HG02588 (cell line): ENCODE results near the gene WDFY4.
A peak's percentile ranks its signal among the peaks of the same experiment; 100 is the strongest.

ENCODE experiments used
- ATAC-seq: cut with Tn5 transposase; IDR thresholded peaks from one replicate; pipeline ENCODE4 v1.9.1; 2021; ENCODE audit warnings: mild to moderate bottlenecking, moderate library complexity; ENCODE audit not compliant: unreplicated experiment

WDFY4 gene

GRCh38 chr10:48653944-48654698, 30.6 kb upstream of the WDFY4 start:
- no peak for ATAC-seq

DNA sequence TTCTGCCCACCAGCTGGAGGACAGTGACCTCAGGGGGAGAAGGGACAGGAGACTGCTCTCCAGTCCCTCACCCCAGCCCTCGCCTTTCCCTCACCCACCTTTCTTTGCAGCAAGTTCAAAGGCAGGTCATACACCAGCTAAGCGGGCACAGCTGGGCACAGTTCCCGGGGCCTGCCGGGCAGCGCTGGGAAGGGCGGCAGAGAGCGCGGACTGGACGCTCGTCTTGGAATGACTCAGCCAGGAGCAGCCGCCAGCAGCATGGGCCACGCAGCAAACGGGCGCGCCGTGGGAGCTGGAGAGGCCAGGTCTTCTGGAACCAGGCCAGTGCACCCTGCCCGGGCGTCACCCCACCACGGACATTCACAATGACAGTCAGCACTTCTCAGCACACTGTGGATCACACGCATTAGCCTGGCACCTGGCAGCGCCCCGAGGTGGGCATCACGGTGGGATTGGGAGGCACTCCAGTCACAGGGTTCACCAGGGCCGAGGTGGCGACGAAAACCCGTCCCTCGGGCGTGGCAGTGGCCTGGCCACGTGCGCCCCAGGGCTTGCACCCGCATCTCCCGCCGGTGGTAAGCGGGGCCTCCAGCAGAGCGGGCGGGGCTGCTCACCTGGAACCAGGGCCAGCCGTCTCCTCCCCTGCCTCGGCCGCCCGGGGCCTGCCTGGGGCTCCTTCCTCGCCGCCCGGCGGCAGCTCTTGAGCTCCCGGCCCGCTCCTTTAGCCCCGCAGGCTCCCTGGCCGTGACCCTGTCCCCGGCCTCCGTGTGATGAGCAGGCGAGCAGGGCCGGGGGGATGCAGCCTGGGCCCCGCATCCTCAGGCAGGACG, 29.0 kb upstream of the WDFY4 start:
- ATAC-seq: peak; percentile 9

GRCh38 chr10:48656241-48656913, 28.3 kb upstream of the WDFY4 start:
- peak; percentile 90 for ATAC-seq

- ATAC-seq: no peak
Observed at GRCh38 chr10:48656914-48657305, 27.8 kb upstream of the WDFY4 start.

DNA sequence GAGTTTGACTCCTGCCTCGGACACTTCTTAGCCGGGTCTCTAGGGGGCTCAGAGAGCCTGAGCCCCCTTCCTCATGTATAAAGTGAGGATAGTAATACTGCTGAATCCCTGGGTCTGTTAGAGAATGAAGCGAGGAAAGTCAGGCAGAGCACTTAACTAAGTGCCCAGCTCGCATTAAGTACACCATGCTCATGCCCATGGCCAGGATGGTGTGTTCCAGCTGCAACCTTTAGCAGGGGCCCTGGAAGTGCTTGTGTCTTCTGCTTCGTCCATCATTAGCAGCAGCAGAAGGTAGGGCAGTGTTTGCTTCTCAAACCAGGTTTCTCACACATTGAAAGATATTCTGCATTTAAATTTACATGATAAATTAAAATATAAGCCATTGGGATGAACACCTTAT, 27.3 kb upstream of the WDFY4 start:
- ATAC-seq: no peak

- ATAC-seq: no peak
Observed at GRCh38 chr10:48658243-48658974, 26.3 kb upstream of the WDFY4 start.

GRCh38 chr10:48658975-48659269, 25.8 kb upstream of the WDFY4 start:
- no peak for ATAC-seq

DNA sequence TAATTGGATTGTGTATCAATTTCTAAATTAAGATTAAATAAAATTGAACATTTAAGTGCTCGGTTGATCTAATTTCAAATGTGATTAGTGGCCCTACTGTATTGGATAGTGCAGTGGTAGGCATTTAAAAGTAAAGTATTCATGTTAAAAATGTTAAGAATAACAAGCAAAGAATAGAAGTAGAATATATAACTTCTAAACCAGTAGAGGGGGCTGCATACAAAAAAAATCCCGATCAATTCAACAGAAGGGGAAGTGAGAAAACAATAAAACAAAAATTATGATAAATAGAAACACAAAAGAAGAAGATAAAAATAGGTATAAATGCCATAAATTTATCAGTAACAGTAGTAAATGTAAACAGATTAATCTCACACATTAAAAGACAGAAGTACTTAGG, 24.9 kb upstream of the WDFY4 start:
- no peak for ATAC-seq

GRCh38 chr10:48661441-48661840, 23.2 kb upstream of the WDFY4 start:
- ATAC-seq: no peak

DNA sequence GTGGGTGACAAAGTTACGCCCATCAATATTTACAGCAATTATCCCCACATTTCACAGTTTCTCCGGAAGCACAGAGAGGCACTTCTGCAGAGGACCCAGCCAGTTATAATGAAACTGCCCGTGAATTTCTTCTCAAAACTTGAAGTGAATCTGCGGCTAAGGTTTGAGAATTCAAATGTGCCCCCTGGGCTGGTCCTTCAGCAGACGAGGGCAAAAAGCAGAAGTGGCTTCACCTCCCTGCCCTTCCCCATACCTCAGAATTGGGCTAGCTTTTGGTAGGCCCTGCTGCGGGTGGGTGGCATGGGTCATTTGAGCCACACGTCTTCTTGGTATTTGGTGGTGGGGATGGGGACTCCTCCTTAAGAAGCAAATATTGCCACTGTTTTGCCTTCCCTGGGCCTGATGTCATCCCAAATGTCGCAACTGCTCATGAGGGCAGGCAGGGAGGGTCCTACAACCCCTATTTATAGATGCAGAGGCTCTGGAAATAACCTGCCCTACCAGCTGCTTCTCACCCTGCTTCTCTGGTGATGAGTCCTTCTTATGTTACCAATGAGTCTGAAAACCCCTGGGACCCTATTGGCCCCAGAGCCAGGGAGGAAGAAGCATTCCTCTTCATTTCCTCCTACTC, 16.6 kb upstream of the WDFY4 start:
- peak; percentile 42 for ATAC-seq

DNA sequence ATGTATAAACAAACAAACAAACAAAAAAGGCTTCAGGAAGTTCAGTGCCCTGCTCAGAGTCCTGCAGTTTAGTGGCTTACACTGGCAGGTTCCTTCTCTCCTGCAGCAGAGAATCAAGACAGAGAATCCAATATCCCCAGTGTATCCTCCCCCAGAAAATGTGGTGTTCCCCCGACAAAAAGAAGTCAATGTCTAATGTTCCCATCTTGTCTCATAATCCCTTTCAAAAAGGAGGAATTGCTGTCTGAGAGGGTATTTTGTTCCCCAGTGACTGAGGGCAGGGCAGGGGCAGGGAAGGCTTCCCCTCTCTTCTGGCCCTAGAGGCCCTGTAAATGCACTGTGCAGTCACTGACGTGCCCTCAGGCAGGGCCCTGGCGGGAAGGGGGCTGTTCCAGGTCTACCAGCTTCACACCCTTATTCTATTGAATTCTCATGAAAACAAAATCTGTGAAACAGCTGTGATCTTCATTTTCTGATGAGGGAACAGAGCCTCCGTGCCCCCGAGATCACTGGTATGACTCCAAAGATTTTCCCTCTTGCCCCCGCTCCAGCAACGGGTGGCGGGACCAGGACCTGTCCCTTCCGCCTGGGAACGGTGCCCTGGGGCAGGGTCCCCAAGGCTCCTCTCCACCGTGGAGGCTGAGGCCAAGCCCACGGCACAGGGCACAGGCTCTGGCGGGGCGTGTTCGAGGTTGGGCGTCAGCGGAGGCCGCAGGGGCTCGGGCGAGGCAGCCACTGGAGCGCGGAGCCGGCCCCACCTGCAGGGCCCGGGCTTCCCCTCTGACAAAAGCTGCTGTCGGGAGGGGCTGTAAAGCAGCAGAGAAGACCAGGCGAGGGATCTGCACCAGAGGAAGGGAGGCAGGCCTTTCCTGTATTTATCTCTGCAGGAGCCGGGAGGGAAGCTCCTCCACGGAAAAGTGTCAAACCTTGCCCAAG, 13.4 kb upstream of the WDFY4 start:
- ATAC-seq: peak; percentile 67

GRCh38 chr10:48671914-48672595, 12.6 kb upstream of the WDFY4 start:
- peak; percentile 41 for ATAC-seq

DNA sequence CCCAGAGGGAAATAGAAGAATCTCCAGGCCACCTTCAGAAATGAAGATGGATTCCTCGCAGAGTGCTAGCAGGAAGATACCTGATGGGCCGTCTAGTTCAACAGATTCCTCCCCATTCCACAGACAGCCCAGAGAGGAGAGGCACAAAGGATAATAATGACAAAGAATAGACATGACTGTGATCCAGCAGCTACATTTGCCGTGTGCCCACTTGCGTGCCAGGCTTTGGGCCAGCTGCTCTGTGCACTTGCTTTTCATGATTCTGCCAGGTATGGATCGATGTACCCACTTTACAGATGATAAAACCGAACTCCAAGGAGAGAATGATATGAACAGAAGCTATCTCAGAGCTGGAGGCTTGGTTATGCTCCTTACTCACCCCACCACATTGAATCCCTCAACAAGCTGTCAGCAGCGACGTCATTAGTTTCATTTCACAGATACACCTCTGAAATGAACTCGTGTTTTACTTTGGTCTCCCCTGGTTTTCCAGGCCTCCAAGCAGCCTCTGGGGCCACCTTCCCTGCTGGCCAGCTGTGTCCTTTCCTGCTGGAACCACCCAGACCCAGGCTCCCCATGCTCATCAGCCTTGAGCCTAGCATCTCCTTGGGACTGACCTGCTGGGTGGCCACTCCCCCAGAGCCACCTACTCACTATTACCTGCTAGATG, 11.9 kb upstream of the WDFY4 start:
- ATAC-seq: no peak

DNA sequence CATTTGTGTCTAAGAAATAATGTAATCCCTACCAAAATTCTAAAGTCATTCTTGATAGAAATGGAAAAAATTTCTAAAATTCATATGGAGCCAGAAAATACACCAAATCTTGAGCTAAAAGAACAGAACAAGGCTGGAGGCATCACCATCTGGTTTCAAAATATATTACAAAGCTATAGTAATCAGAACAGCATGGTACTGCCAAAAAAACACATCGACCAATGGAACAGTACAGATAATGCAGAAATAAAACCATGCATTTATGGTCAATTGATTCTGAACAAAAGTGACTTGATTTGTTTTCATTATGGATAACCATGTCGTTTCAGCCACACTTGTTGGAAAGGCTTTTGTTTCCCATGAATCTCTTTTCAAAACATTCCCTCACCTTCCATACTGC, 7.0 kb upstream of the WDFY4 start:
- no peak for ATAC-seq

DNA sequence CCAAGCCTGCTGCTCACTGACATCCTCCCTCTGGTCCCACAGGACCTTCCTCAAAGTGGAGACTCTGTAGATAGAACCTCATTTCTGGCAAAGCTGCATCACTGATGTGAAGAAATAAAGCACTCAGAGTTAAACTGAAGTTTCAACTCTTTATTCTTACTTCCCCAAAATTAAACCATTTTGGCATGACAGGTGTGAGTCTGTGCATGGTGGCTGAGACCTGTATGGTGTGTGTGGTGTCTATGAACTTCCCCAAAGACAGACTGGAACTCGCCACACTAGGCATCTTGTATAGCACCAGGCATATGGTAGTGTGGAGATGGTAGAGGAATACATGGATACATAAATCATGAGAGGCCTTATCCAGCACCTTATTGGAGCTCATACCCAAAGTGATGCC, 6.6 kb upstream of the WDFY4 start:
- peak; percentile 52 for ATAC-seq

GRCh38 chr10:48681740-48682139, 2.9 kb upstream of the WDFY4 start:
- ATAC-seq: no peak

- ATAC-seq: no peak
Observed at GRCh38 chr10:48682265-48682664, 2.4 kb upstream of the WDFY4 start.

DNA sequence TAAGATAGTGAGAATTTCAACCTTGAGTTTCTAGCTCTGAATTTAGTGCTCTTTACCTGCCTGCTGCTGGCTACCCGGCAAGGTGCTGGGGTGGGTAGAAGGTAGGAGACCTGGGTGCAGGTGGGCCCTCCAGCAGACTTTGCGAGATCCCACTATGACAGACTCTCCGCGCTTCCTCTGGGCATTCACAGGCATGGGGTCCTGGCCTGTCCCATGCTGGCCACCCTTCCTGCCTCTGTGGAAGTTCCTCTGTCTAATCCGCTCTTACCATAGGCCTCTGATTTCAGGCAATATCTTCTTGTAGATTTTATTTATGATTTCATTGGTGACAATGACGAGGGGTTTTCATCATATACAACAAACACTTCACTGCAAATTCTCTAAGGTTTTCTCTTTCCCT, 1.2 kb upstream of the WDFY4 start:
- ATAC-seq: no peak

DNA sequence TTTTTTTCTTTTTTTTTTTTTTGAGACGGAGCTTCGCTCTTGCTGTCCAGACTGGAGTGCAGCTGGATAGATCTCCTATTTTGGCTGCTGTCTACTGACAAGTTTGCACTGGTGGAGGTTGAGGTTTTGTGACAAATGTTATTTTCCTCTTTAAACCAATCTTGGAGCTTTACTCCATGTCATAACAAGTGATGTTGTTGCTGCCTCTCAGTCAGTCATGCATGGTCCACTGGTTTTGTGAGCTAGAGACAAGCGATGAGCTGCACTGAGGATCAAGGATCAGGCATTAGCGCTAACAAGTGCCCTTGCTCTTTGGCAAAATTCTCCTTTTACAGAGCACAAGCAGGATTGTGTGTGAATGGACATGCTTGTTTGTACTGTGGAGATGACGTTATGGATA, 805 bp upstream of the WDFY4 start:
- no peak for ATAC-seq
